ACC112 (cell line): ENCODE results near the gene GLG1.

ENCODE experiments used
- H2AFZ ChIP-seq: fragments of 200-600 bp; sonication (generic); one replicate; pipeline ENCODE4 v1.6.0; 2017; ENCODE audit warnings: antibody characterized with exemption, low read length; ENCODE audit not compliant: unreplicated experiment
- H3K27ac ChIP-seq: fragments of 200-600 bp; sonication (generic); 2 replicates; pipeline ENCODE4 v1.5.1; 2014; ENCODE audit warnings: low read depth, mild to moderate bottlenecking, antibody characterized with exemption, low read length, moderate library complexity
- H3K27me3 ChIP-seq: fragments of 200-600 bp; sonication (generic); 2 replicates; pipeline ENCODE4 v1.6.1; 2014; ENCODE audit warnings: mild to moderate bottlenecking, antibody characterized with exemption, low read length, moderate library complexity, mixed read lengths; ENCODE audit not compliant: insufficient read depth
- H3K36me3 ChIP-seq: fragments of 200-600 bp; sonication (generic); 2 replicates; pipeline ENCODE4 v1.6.1; 2016; ENCODE audit warnings: mild to moderate bottlenecking, antibody characterized with exemption, low read length, moderate library complexity, mixed read lengths; ENCODE audit not compliant: insufficient read depth
- H3K4me1 ChIP-seq: fragments of 200-600 bp; sonication (generic); one replicate; pipeline ENCODE4 v1.6.1; 2016; ENCODE audit warnings: low read length, mixed read lengths; ENCODE audit not compliant: insufficient read depth, unreplicated experiment, control insufficient read depth
- H3K4me3 ChIP-seq: fragments of 200-600 bp; sonication (generic); 2 replicates; pipeline ENCODE4 v1.5.1; 2014; ENCODE audit warnings: mild to moderate bottlenecking, low read depth, low read length
- H3K79me2 ChIP-seq: fragments of 200-600 bp; sonication (generic); one replicate; pipeline ENCODE4 v1.6.0; 2016; ENCODE audit warnings: low read length; ENCODE audit not compliant: control insufficient read depth, unreplicated experiment, insufficient read depth

The GLG1 gene

GRCh38 chr16:74633686-74634085 is 26.8 kb upstream of the GLG1 start:
- no peak overlapping the region for H2AFZ ChIP-seq
- H3K4me3 ChIP-seq, result no peak overlapping the region
- peaks cover 36% of the 10 kb centered on the region for H3K36me3 ChIP-seq
- no peaks in the 10 kb centered on the region for H3K79me2 ChIP-seq
- no peaks in the 10 kb centered on the region for H3K27me3 ChIP-seq
- H3K4me1 ChIP-seq, result peaks cover 5% of the 10 kb centered on the region
- no peak overlapping the region for H3K27ac ChIP-seq

GRCh38 chr16:74627506-74628220 is 20.7 kb upstream of the GLG1 start:
- H3K4me1 ChIP-seq, result peaks cover 29% of the 10 kb centered on the region

GRCh38 chr16:74626741-74627416 is 20.0 kb upstream of the GLG1 start:
- Histone ChIP-seq H3K36me3 (peaks cover 45% of the 10 kb centered on the region), H3K4me1 (peaks cover 29% of the 10 kb centered on the region), H3K79me2 (peaks cover 4% of the 10 kb centered on the region), H3K4me3 (no peak overlapping the region), H3K27ac (peak overlapping the region; percentile 50; the same call in 1 of the 2 replicates), H3K27me3 (no peaks in the 10 kb centered on the region), H2AFZ (no peak overlapping the region)

More at GRCh38 chr16:74627506-74628220, 20.7 kb upstream of the GLG1 start:
- Histone ChIP-seq H3K4me3 (no peak overlapping the region), H3K36me3 (peaks cover 43% of the 10 kb centered on the region), H3K27me3 (no peaks in the 10 kb centered on the region), H3K27ac (peak overlapping the region; percentile 50), H2AFZ (no peak overlapping the region), H3K79me2 (peaks cover 4% of the 10 kb centered on the region)

- Histone ChIP-seq H3K27me3 (no peaks in the 10 kb centered on the region), H2AFZ (no peak overlapping the region), H3K4me1 (peaks cover 29% of the 10 kb centered on the region), H3K79me2 (peaks cover 4% of the 10 kb centered on the region), H3K36me3 (peaks cover 39% of the 10 kb centered on the region), H3K4me3 (no peak overlapping the region), H3K27ac (no peak overlapping the region)
Observed at GRCh38 chr16:74625500-74626350, 18.8 kb upstream of the GLG1 start.

- H3K36me3 ChIP-seq, result peaks cover 25% of the 10 kb centered on the region
- peaks cover 4% of the 10 kb centered on the region for H3K79me2 ChIP-seq
- no peak overlapping the region for H3K4me3 ChIP-seq
- no peak overlapping the region for H3K27ac ChIP-seq
- no peak overlapping the region for H2AFZ ChIP-seq
- peaks cover 25% of the 10 kb centered on the region for H3K4me1 ChIP-seq
- H3K27me3 ChIP-seq, result no peaks in the 10 kb centered on the region
Observed at GRCh38 chr16:74623839-74624235, 16.9 kb upstream of the GLG1 start.

- peaks cover 20% of the 10 kb centered on the region for H3K4me1 ChIP-seq
- no peak overlapping the region for H3K4me3 ChIP-seq
- peaks cover 20% of the 10 kb centered on the region; the same call in 1 of the 2 replicates for H3K36me3 ChIP-seq
- H2AFZ ChIP-seq, result no peak overlapping the region
- no peak overlapping the region for H3K27ac ChIP-seq
- peaks cover under 1% of the 10 kb centered on the region for H3K79me2 ChIP-seq
- H3K27me3 ChIP-seq, result no peaks in the 10 kb centered on the region
Observed at GRCh38 chr16:74623214-74623838, 16.4 kb upstream of the GLG1 start.

- H3K4me1 ChIP-seq, result peaks cover 11% of the 10 kb centered on the region
- H3K79me2 ChIP-seq, result no peaks in the 10 kb centered on the region
- H3K4me3 ChIP-seq, result no peak overlapping the region
- no peaks in the 10 kb centered on the region for H3K27me3 ChIP-seq
- no peak overlapping the region for H2AFZ ChIP-seq
- no peak overlapping the region for H3K27ac ChIP-seq
- H3K36me3 ChIP-seq, result peaks cover 14% of the 10 kb centered on the region; the same call in 1 of the 2 replicates
Observed at GRCh38 chr16:74622005-74622404, 15.1 kb upstream of the GLG1 start.

GRCh38 chr16:74617206-74617788 is 10.4 kb upstream of the GLG1 start:
- H3K27ac ChIP-seq, result no peak overlapping the region
- H3K79me2 ChIP-seq, result no peaks in the 10 kb centered on the region

GRCh38 chr16:74611721-74612120 is 4.8 kb upstream of the GLG1 start:
- Histone ChIP-seq H3K79me2 (peaks cover under 1% of the 10 kb centered on the region), H3K4me3 (no peak overlapping the region), H2AFZ (no peak overlapping the region), H3K4me1 (peaks cover 10% of the 10 kb centered on the region), H3K36me3 (no peaks in the 10 kb centered on the region), H3K27me3 (no peaks in the 10 kb centered on the region), H3K27ac (no peak overlapping the region)

More at GRCh38 chr16:74617206-74617788, 10.4 kb upstream of the GLG1 start:
- no peak overlapping the region for H2AFZ ChIP-seq
- peaks cover 6% of the 10 kb centered on the region for H3K4me1 ChIP-seq
- H3K27me3 ChIP-seq, result no peaks in the 10 kb centered on the region
- no peaks in the 10 kb centered on the region for H3K36me3 ChIP-seq
- no peak overlapping the region for H3K4me3 ChIP-seq

GRCh38 chr16:74608944-74609343 is 2.0 kb upstream of the GLG1 start:
- Histone ChIP-seq H3K4me1 (peaks cover 17% of the 10 kb centered on the region), H3K4me3 (no peak overlapping the region), H3K27me3 (no peaks in the 10 kb centered on the region), H3K79me2 (peaks cover 29% of the 10 kb centered on the region), H2AFZ (no peak overlapping the region), H3K27ac (no peak overlapping the region), H3K36me3 (no peaks in the 10 kb centered on the region)
